B cell (primary cell): ENCODE results near the gene CYFIP2. TPM values are rescaled to one million over a fixed set of nuclear protein-coding genes. Genes with fewer than 3 reads are reported as not detected.

Experiments used
- ATAC-seq: fragments of 200-7000 bp; cut with Tn5 transposase; one replicate; pipeline ENCODE4 v1.10.0; 2021; ENCODE audit warnings: low read depth, mild to moderate bottlenecking, moderate number of reproducible peaks, moderate library complexity
- CTCF ChIA-PET: fragments of 350-600 bp; sonication (Branson Sonifier 250); formaldehyde crosslinking; loops from one replicate; lab custom pipeline; 2021; ENCODE audit warnings: antibody characterized with exemption, inconsistent platforms; lab: Charles Lee
- POLR2A ChIA-PET: fragments of 350-600 bp; sonication (Branson Sonifier 250); formaldehyde crosslinking; loops from one replicate; lab custom pipeline; 2021; ENCODE audit warnings: antibody characterized with exemption; lab: Charles Lee
- DNase-seq: peaks from one replicate; pipeline ENCODE4 v3.0.0; 2013
- H2AFZ ChIP-seq: 2 replicates; pipeline ENCODE4 v1.6.1; 2012; ENCODE audit warnings: mild to moderate bottlenecking, low read depth, low read length; ENCODE audit not compliant: insufficient read depth, poor library complexity, severe bottlenecking
- H3K27ac ChIP-seq, 2 donors: 1 replicate in 1 of 2; 2 replicates in 1 of 2; pipeline ENCODE4 v1.5.1; 2012 to 2013; ENCODE audit warnings: low read length in 2 of 2, mild to moderate bottlenecking in 2 of 2, moderate library complexity in 1 of 2
- H3K27me3 ChIP-seq, 4 experiments: fragments of 200-600 bp in 1 of 4; sonication (generic) in 1 of 4; replicated peaks in 1 of 4; 1 replicate in 2 of 4; 2 replicates in 2 of 4; pipeline versions ENCODE4 v1.6.1 to v1.7.0; 2013 to 2016; ENCODE audit warnings: low read length in 3 of 4, mild to moderate bottlenecking in 2 of 4, mixed read lengths in 1 of 4, moderate library complexity in 1 of 4; ENCODE audit not compliant: insufficient read depth in 4 of 4, control insufficient read depth in 3 of 4; ENCODE audit errors: control extremely low read depth in 1 of 4
- H3K36me3 ChIP-seq, 2 experiments: replicated peaks in 1 of 2; 1 replicate in 1 of 2; 2 replicates in 1 of 2; pipeline versions ENCODE4 v1.6.1 to v1.7.1; 2013; ENCODE audit warnings: low read length in 1 of 2; ENCODE audit not compliant: insufficient read depth in 2 of 2, control insufficient read depth in 1 of 2; ENCODE audit errors: control extremely low read depth in 1 of 2, extremely low read depth in 1 of 2
- H3K4me1 ChIP-seq, 2 donors: fragments of 200-600 bp in 1 of 2; sonication (generic) in 1 of 2; 1 replicate in 1 of 2; 2 replicates in 1 of 2; pipeline versions ENCODE4 v1.5.1 to v1.6.1; 2013 to 2017; ENCODE audit warnings: low read length in 2 of 2; ENCODE audit not compliant: control insufficient read depth in 2 of 2, insufficient read depth in 2 of 2
- H3K4me2 ChIP-seq: replicated peaks from 2 replicates; pipeline ENCODE3; 2012; ENCODE audit warnings: mild to moderate bottlenecking, low read depth, low read length; ENCODE audit not compliant: poor library complexity, severe bottlenecking
- H3K4me3 ChIP-seq, 5 experiments: fragments of 200-600 bp in 1 of 5; sonication (generic) in 1 of 5; 1 replicate in 3 of 5; 2 replicates in 2 of 5; pipeline versions ENCODE4 v1.5.1 to v1.7.0; 2011 to 2016; ENCODE audit warnings: low read length in 4 of 5, mild to moderate bottlenecking in 4 of 5, low read depth in 2 of 5, control low read depth in 1 of 5, moderate library complexity in 1 of 5; ENCODE audit not compliant: insufficient read depth in 1 of 5; ENCODE audit errors: control extremely low read depth in 1 of 5, extremely low read depth in 1 of 5
- H3K79me2 ChIP-seq: fragments of 200-600 bp; sonication (generic); one replicate; pipeline ENCODE4 v1.6.0; 2016; ENCODE audit warnings: low read length; ENCODE audit not compliant: control insufficient read depth, insufficient read depth
- H3K9ac ChIP-seq: fragments of 200-600 bp; sonication (generic); 2 replicates; pipeline ENCODE4 v1.6.1; 2017; ENCODE audit warnings: mild to moderate bottlenecking, low read length, moderate library complexity
- H3K9me3 ChIP-seq, 3 donors: one replicate each; pipeline versions ENCODE4 v1.6.1 to v1.7.1; 2013; ENCODE audit warnings: low read length in 2 of 3; ENCODE audit not compliant: control insufficient read depth in 2 of 3, insufficient read depth in 1 of 3; ENCODE audit errors: control extremely low read depth in 1 of 3
- H4K20me1 ChIP-seq: 2 replicates; pipeline ENCODE4 v1.6.0; 2012; ENCODE audit warnings: mild to moderate bottlenecking, low read length; ENCODE audit not compliant: insufficient read depth, control insufficient read depth, poor library complexity, severe bottlenecking
- H3K27ac Mint-ChIP-seq: one replicate; pipeline ENCODE4 v1.8.0; 2021; ENCODE audit warnings: mixed read lengths
- H3K27me3 Mint-ChIP-seq: one replicate; pipeline ENCODE4 v1.8.0; 2021; ENCODE audit warnings: mixed read lengths
- H3K4me1 Mint-ChIP-seq: one replicate; pipeline ENCODE4 v1.8.0; 2021; ENCODE audit warnings: mixed read lengths
- H3K4me3 Mint-ChIP-seq: one replicate; pipeline ENCODE4 v1.8.0; 2021; ENCODE audit warnings: mixed read lengths
- H3K9me3 Mint-ChIP-seq: one replicate; pipeline ENCODE4 v1.8.0; 2022; ENCODE audit warnings: mixed read lengths; ENCODE audit not compliant: insufficient read depth
- CTCF ChIP-seq: fragments of 200-600 bp; IDR thresholded peaks from one replicate; pipeline ENCODE4 v1.8.0; 2022; ENCODE audit warnings: antibody characterized with exemption, mild to moderate bottlenecking
- EZH2 ChIP-seq: IDR thresholded peaks from 2 replicates; pipeline ENCODE4 v1.6.1; 2012; ENCODE audit warnings: borderline replicate concordance, low read depth, mild to moderate bottlenecking, moderate library complexity, low read length; ENCODE audit not compliant: insufficient read depth, poor library complexity, severe bottlenecking
- WGBS: methylation state at CpG from one replicate; pipeline ENCODE4 v1.1.5; 2013; ENCODE audit warnings: missing lambda C conversion rate; ENCODE audit not compliant: insufficient coverage; 5-methylcytosine and 5-hydroxymethylcytosine counted together
- intact Hi-C: fragments of 100-400 bp; cut with micrococcal nuclease; formaldehyde crosslinking; loops from one replicate; pipeline ENCODE4 v1.10.0; 2022
- polyA plus RNA-seq: library from polyadenylated mRNA; depleted of rRNA; stranded (reverse); fragments of >200 nt; gene quantifications from 2 replicates; pipeline ENCODE4 v1.2.3, GENCODE V29; 2012
- total RNA-seq, 2 donors: library from RNA; stranded (reverse); fragments of 120-200 nt in 1 of 2; gene quantifications; 1 replicate in 1 of 2; 2 replicates in 1 of 2; pipeline versions ENCODE4 v1.2.3 to v1.2.4, GENCODE V29; 2013 to 2022

The CYFIP2 gene
- total and polyA plus RNA-seq, 2 donors (not counting 1 experiment from before 2014, with no cell fraction given) = 231 to 663 TPM

GRCh38 chr5:157322581-157322980 lies 56.7 kb downstream of the CYFIP2 start:
- no peaks in the 10 kb centered on the region for H3K27me3 ChIP-seq
- POLR2A ChIA-PET = interaction anchor here (0.6 kb wide), 1 partner anchor 100 kb away, joined by 6 read pairs; no protein-coding TSS in a partner anchor
- peaks cover 17% of the 10 kb centered on the region for H4K20me1 ChIP-seq
- ATAC-seq = no peak
- H3K36me3 ChIP-seq = peaks cover 7 to 97% of the 10 kb centered on the region in 2 experiments
- H3K4me3 ChIP-seq = no peak overlapping the region
- Mint-ChIP-seq H3K27ac (peak overlapping the region; percentile 10), H3K9me3 (no peaks in the 10 kb centered on the region), H3K27me3 (no peaks in the 10 kb centered on the region), H3K4me3 (no peak overlapping the region), H3K4me1 (no peaks in the 10 kb centered on the region)
- H2AFZ ChIP-seq = no peak overlapping the region
- 95% methylated on average over 10 of the region's 13 CpGs for WGBS
- peaks cover 32% of the 10 kb centered on the region for H3K79me2 ChIP-seq
- DNase-seq = no peak
- TF ChIP-seq CTCF = no peak
- TF ChIP-seq EZH2 = no peak
- no peak overlapping the region for H3K9ac ChIP-seq
- CTCF ChIA-PET = interaction anchor here (0.8 to 19.8 kb wide), 2 partner anchors 66 to 174 kb away, joined by 3 to 495 read pairs; partner anchors contain the start of gene CYFIP2
- no peak overlapping the region for H3K27ac ChIP-seq
- no peaks in the 10 kb centered on the region for H3K9me3 ChIP-seq
- intact Hi-C loops = no loop called here
- no peak overlapping the region for H3K4me2 ChIP-seq
- no peaks in the 10 kb centered on the region for H3K4me1 ChIP-seq

GRCh38 chr5:157323107-157323706 lies 57.3 kb downstream of the CYFIP2 start:
- no peak overlapping the region for H2AFZ ChIP-seq
- no peaks in the 10 kb centered on the region for H3K27me3 ChIP-seq
- H3K9me3 Mint-ChIP-seq = no peaks in the 10 kb centered on the region
- TF ChIP-seq EZH2 (no peak), CTCF (peak; percentile 49)
- no peak for DNase-seq
- no peak for ATAC-seq
- WGBS = 92% methylated on average over 9 of the region's 10 CpGs
- H3K27ac Mint-ChIP-seq = no peak overlapping the region
- intact Hi-C loops = no loop called here
- POLR2A ChIA-PET = interaction anchor here (0.6 kb wide), 1 partner anchor 100 kb away, joined by 6 read pairs; no protein-coding TSS in a partner anchor
- no peak overlapping the region for H3K4me3 Mint-ChIP-seq
- H3K27me3 Mint-ChIP-seq = no peaks in the 10 kb centered on the region
- H3K4me1 Mint-ChIP-seq = peaks cover 3% of the 10 kb centered on the region
- no peak overlapping the region for H3K4me2 ChIP-seq
- CTCF ChIA-PET = interaction anchor here (1.1 to 19.8 kb wide), 3 partner anchors 28 to 174 kb away, joined by 3 to 495 read pairs (median 4); partner anchors contain the start of gene CYFIP2
- H3K4me3 ChIP-seq = no peak overlapping the region
- no peak overlapping the region for H3K9ac ChIP-seq
- H3K27ac ChIP-seq = no peak overlapping the region
- H3K4me1 ChIP-seq = no peaks in the 10 kb centered on the region
- H3K79me2 ChIP-seq = peaks cover 27% of the 10 kb centered on the region
- peaks cover 7 to 97% of the 10 kb centered on the region in 2 experiments for H3K36me3 ChIP-seq
- no peaks in the 10 kb centered on the region for H3K9me3 ChIP-seq
- H4K20me1 ChIP-seq = peaks cover 17% of the 10 kb centered on the region
